HL-60 (cell line): ENCODE data around the gene VTI1A.

Experiments
- DNase-seq, 2 experiments: peaks; one replicate each; pipeline ENCODE4 v3.0.0-alpha.2; 2010 to 2020; ENCODE audit warnings: low read depth in 1 of 2, low spot score in 1 of 2
- H3K27ac ChIP-seq: fragments of 250-450 bp; sonication (Bioruptor Pico); replicated peaks from 2 replicates; pipeline ENCODE4 v1.5.1; 2020; ENCODE audit warnings: mild to moderate bottlenecking, moderate library complexity
- H3K27me3 ChIP-seq: fragments of 250-450 bp; sonication (Bioruptor Pico); 2 replicates; pipeline ENCODE4 v1.5.1; 2021; ENCODE audit warnings: mild to moderate bottlenecking, moderate library complexity; ENCODE audit not compliant: insufficient read depth, poor library complexity, severe bottlenecking
- H3K4me3 ChIP-seq: replicated peaks from 2 replicates; pipeline ENCODE4 v1.5.1; 2011; ENCODE audit warnings: mild to moderate bottlenecking, control low read depth, low read length; ENCODE audit not compliant: insufficient read depth
- CTCF ChIP-seq: IDR thresholded peaks from one replicate; pipeline ENCODE4 v1.5.1; 2011; ENCODE audit warnings: low read length, control low read depth, inconsistent platforms; ENCODE audit not compliant: insufficient read depth
- GABPA ChIP-seq: IDR thresholded peaks from 2 replicates; pipeline ENCODE4 v1.6.1; 2012; ENCODE audit warnings: low read depth
- POLR2AphosphoS5 ChIP-seq: IDR thresholded peaks from 2 replicates; pipeline ENCODE4 v1.6.1; 2012; ENCODE audit warnings: low read depth
- REST ChIP-seq: IDR thresholded peaks from 2 replicates; pipeline ENCODE4 v1.6.1; 2012; ENCODE audit warnings: low read depth; ENCODE audit not compliant: insufficient replicate concordance
- SPI1 ChIP-seq: IDR thresholded peaks from 2 replicates; pipeline ENCODE4 v1.6.1; 2012; ENCODE audit warnings: low read depth, mild to moderate bottlenecking, borderline replicate concordance

The VTI1A gene

GRCh38 chr10:112532956-112533355, 85.9 kb downstream of the VTI1A start:
- Histone ChIP-seq H3K27ac (no peak overlapping the region), H3K4me3 (no peak overlapping the region), H3K27me3 (no peaks in the 10 kb centered on the region)
- no peak for DNase-seq
- TF ChIP-seq POLR2AphosphoS5: no peak
- TF ChIP-seq GABPA: no peak
- no peak for TF ChIP-seq REST
- no peak for TF ChIP-seq SPI1
- TF ChIP-seq CTCF: no peak

GRCh38 chr10:112533916-112534315, 86.9 kb downstream of the VTI1A start:
- Histone ChIP-seq H3K27ac (no peak overlapping the region), H3K4me3 (no peak overlapping the region), H3K27me3 (no peaks in the 10 kb centered on the region)
- no peak for DNase-seq
- TF ChIP-seq SPI1: no peak
- no peak for TF ChIP-seq POLR2AphosphoS5
- no peak for TF ChIP-seq GABPA
- TF ChIP-seq CTCF: no peak

GRCh38 chr10:112535531-112535951, 88.5 kb downstream of the VTI1A start:
- no peak overlapping the region for H3K27ac ChIP-seq
- no peaks in the 10 kb centered on the region for H3K27me3 ChIP-seq
- no peak overlapping the region for H3K4me3 ChIP-seq
- no peak for DNase-seq
- TF ChIP-seq SPI1 (no peak), CTCF (no peak), REST (no peak), POLR2AphosphoS5 (no peak), GABPA (no peak)

- Histone ChIP-seq H3K4me3 (no peak overlapping the region), H3K27ac (no peak overlapping the region), H3K27me3 (no peaks in the 10 kb centered on the region)
- no peak for DNase-seq
- TF ChIP-seq CTCF (no peak), GABPA (no peak), SPI1 (no peak), POLR2AphosphoS5 (no peak), REST (no peak)
Measured at GRCh38 chr10:112536663-112537062, 89.6 kb downstream of the VTI1A start.
